Fibroblast of skin of abdomen (primary cell): ENCODE results near the gene MOAP1. TPM values are rescaled to one million over a fixed set of nuclear protein-coding genes. Genes with fewer than 3 reads are reported as not detected.
A peak's percentile ranks its signal among the peaks of the same experiment; 100 is the strongest.
"Not testable (repeated sequence)": the region's sequence is repeated elsewhere in the genome, so short reads cannot be mapped to it uniquely, and the experiment has no call there.

Experiments used
- DNase-seq: peaks from one replicate; pipeline ENCODE4 v3.0.0-alpha.2; 2013
- polyA plus RNA-seq, 2 experiments: library from polyadenylated mRNA; unstranded; fragments of 120-200 nt; gene quantifications; one replicate each; pipeline ENCODE4 v1.2.1, GENCODE V29; 2013; ENCODE audit not compliant: insufficient read length in 2 of 2

The MOAP1 gene
- polyA plus RNA-seq (2013, experiment 1 of 2; ENCODE audit: insufficient read length), result 9.5 TPM
- polyA plus RNA-seq (2013, experiment 2 of 2; ENCODE audit: insufficient read length), result 8.9 TPM

DNA sequence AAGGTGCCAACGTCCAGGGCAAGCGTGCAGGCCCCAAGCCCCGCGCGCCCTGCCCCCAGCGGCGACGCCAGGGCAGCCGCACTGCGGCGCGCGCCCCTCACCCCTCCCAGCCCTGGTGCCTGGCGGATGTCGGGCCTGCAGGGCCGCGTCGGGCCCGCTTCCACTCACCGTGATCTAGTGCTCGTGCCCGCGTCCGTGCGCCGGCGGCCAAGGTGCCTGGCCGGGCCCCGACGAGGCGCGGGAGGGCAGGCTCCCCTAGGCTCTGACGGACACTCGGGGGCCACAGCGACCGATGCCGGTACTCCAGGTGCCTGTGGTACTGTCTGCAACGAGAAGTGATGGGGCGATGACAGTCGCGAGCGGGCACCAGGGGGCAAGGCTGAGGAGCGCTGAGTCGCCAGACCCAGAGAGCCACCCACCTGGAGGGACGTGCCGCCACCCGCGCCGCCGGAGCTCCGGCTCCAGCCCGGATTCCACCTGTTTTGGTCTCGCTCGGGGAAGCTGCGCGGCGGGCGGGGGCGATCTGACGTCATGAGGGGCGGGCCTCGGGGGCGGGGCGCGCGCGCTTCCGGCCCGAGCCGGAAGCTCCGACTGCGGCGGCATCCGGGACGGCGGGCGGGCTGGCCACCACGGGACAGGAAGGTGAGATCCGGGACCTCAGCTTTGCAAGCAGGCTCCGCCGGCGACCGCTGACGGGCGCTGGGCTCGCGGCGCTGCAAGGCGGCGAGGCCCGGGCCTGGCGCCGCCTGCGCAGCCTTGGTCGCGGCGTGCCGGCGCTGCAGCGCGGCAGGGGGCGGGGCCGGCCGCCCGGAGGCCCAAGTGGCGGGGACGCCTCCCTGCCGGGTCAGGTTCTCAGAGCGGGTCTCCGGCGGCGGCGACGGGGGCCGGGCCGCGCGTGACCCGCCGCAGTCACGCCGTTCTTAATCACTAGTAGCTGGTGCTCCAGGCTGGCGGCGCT lies at the start of gene MOAP1, which contains the start of gene LYSET:
MOAP1 (minus strand) TSS at position 507 of the 958 bp plus-strand sequence. CDS start 655 bp downstream, outside the sequence.
LYSET (plus strand) TSS at position 927 of the 958 bp plus-strand sequence. CDS start 89 bp downstream, outside the sequence.
- peak; percentile 80 for DNase-seq

GRCh38 chr14:93233078-93233477 lies 48.4 kb upstream of the MOAP1 start:
- DNase-seq, result not testable (repeated sequence)

DNA sequence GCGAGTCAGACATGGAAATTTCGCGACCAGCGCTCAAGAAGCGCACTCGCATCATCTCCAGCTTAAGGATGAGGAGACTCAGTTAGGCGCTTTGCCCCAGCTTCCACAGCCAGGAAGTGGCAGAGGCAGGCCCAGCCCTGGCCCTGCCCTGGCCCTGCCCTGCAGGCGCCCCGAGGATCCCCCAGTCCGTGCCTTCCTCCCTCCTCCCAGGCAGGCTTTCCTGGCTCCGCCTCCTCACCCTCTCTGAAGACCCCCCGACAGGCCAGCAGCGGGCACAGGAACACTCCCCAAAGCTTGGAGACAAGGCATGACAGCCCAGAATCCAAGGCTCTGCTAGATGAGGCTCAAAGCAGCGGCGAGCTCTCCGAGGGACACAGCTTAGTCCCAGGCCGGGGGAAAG lies 47.5 kb upstream of the MOAP1 start:
- DNase-seq, result no peak

DNA sequence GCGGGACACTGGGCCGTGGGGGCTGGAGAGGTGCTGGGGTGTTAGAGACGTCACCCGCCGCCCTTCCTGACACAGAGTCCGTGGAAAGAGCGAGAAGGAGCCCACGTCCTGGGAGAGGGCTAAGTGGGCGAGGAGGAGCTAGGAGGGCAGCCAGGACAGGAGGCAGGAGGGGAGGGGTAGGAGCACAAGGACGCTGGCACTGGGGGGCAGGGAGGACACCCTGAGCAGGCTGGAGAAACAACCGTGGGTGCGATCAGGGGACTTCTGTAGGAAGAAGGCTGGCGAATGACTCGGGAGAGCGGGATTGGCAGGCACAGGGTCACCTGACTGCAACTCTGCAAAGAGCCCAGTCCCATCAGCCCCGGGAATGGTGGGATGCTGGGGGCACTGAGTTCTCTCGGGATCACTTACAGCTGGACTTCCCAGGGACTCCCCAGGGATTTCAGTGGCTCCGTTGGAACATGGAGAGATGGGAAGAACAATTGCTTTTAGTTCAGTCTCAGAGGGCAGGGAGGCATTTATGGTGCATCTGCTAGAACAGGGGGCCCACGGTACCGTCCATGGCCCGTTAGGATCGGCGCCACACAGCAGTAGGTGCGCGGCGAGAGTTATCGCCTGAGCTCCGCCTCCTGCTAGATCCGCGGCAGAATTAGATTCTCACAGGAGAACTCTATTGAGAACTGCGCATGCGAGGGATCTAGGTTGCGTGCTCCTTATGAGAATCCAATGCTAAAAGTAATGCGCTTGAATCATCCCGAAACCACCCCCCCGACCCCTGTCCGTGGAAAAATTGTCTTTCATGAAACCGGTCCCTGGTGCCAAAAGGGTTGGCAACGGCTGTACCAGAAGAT lies 46.7 kb upstream of the MOAP1 start:
- DNase-seq, result peak; percentile 35

DNA sequence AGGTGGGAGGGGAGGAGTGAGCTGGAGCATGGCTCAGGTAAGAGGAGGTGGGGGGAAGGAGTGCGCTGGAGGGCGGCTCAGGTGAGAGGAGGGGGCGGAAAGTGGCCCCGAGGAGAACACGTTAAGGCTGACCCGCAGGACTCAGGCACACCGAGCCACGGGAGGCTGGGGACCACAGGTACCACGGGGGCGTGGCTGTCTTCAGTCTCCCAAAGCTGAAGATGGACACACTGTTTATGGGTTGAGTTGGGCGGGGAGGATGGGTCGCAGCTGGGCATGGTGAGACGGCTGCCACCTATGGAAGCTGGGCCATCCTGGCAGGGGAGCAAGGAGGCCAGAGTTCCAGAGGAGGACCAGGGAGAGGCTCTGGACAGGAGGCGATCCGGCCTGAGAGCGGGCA lies 45.8 kb upstream of the MOAP1 start:
- DNase-seq, result no peak

- no peak for DNase-seq
Measured at GRCh38 chr14:93228550-93228949, 43.9 kb upstream of the MOAP1 start.

GRCh38 chr14:93223565-93223964 lies 38.9 kb upstream of the MOAP1 start:
- DNase-seq, result no peak

- no peak for DNase-seq
Measured at GRCh38 chr14:93220509-93220908, 35.8 kb upstream of the MOAP1 start.

DNA sequence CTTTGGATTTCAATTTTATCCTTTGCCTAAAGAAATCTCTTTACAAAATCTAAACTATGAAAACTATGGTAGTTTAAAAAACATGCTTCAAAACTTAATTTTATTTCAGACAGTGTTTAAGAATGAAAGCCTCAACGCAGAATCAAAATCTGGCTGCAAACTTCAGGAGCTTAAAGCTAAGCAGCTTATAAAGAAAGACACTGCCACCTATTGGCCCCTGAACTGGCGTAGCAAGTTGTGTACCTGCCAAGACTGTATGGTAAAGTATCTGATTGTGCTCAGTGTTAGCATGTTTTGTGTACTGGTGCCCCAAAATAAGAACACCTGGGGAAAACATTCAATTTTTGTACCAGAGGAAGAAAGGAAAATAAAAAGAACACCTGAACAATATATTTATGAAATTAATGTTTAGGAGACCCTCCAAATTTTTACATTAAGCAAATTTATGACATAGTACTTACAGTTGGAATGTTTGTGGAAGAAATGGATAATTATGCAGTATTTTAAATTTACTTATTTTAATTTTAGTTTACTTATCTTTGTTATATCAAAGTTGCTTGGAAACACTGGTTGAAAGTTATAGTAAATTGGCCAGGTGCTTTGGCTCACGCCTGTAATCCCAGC lies 34.5 kb upstream of the MOAP1 start:
- DNase-seq, result peak; percentile 36

DNA sequence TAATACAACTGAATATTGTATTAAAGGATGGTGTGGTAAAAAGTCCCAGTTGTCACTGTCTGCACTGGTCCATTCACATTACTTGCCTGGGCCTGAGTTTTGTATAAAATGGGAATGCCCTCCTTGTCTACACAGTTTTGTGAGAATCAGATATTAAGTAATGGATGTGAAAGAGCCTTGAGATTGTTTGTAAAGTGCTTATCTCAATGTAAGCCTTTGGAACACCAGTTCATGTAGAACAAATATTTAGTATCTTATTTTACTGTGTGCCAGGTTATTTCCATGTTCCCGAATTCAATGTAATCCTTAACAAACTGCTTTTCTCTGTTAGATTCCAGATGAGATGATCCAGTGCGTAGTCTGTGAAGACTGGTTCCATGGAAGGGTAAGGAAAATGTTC lies 29.9 kb upstream of the MOAP1 start:
- DNase-seq, result no peak

DNA sequence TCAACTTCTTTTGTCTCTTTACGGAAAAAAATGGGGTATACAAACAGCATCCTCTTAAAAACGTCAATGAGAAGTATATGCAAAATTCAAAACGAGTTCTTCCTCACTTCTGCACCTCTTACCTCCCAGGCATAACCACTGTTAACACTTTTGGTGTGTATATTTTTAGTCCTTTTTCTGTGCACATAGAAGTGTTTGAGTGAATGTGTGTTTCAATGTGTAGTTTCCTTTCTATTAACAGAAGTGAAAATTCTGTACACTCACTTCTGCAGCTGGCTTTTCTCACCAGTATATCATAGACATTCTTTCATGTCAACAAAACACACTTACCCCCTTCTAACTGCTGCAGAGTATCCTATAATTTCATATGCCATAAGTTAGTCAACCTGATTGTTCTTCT lies 27.7 kb upstream of the MOAP1 start:
- DNase-seq, result no peak

- peak; percentile 49 for DNase-seq
Measured at GRCh38 chr14:93207468-93208308, 23.0 kb upstream of the MOAP1 start.

- peak; percentile 96 for DNase-seq
Measured at GRCh38 chr14:93206793-93207467, 22.2 kb upstream of the MOAP1 start, which contains the start of the genes GON7 and UBR7. TSS of gene GON7 (minus strand) at chr14:93207065. CDS start at chr14:93207037, 28 bp downstream. TSS of gene UBR7 (plus strand) at chr14:93207256. CDS start at chr14:93207292, 36 bp downstream.

DNA sequence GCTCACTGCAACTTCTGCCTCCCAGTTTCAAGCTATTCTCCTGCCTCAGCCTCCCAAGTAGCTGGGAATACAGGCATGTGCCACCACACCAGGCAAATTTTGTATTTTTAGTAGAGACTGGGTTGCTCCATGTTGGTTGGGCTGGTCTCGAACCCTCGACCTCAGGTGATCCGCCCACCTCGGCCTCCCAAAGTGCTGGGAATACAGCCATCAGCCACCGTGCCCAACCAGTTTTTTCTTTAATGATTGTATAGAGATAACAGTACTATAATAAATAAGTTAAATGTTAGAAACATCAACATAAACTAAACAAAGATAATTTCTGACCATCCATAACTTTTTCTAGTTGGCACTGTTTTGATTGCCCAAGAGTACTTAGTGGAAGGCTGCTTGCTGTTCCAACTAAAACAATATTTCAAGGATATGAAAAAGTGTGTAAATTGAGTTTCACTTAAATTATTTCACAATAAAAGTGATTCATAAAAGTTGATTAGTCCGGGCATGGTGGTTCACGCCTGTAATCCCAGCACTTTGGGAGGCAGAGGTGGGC lies 16.5 kb upstream of the MOAP1 start:
- no peak for DNase-seq

DNA sequence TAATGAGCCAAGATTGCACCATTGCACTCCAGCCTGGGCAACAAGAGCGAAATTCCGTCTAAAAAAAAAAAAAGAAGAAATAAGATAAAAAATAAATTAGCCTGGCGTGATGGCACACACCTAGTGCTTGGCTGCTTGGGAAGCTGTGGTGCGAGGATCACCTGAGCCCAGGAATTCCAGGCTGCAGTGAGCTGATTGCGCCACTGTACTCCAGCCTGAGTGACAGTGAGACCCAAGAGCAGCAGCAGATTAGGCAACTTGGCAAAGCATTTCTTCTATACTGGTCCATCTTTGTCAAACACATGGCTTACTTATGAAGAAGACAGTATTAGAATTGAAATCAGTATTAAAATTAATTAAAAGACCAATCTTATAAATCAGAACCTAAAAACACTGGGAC lies 15.9 kb upstream of the MOAP1 start:
- no peak for DNase-seq

GRCh38 chr14:93199031-93199430 lies 14.3 kb upstream of the MOAP1 start:
- DNase-seq, result no peak

GRCh38 chr14:93195316-93195999 lies 10.8 kb upstream of the MOAP1 start:
- no peak for DNase-seq

GRCh38 chr14:93186956-93187355 lies 2.3 kb upstream of the MOAP1 start:
- no peak for DNase-seq

GRCh38 chr14:93186466-93186865 lies 1.8 kb upstream of the MOAP1 start:
- DNase-seq, result no peak

- no peak for DNase-seq
Measured at GRCh38 chr14:93185349-93185720, 638 bp upstream of the MOAP1 start.
